Activated B cell treated with CpG ODN at 0.5 μM for 24 hours (primary cell): ENCODE results near the gene VDR. TPM values are rescaled to one million over a fixed set of nuclear protein-coding genes. Genes with fewer than 3 reads are reported as not detected.

Experiments used
- ATAC-seq: fragments of 200-7000 bp; cut with Tn5 transposase; one replicate; pipeline ENCODE4 v1.10.0; 2021; ENCODE audit warnings: low read depth, mild to moderate bottlenecking, moderate library complexity
- CTCF ChIA-PET: fragments of 350-600 bp; sonication (Branson Sonifier 250); formaldehyde crosslinking; loops from one replicate; lab custom pipeline; 2021; ENCODE audit warnings: antibody characterized with exemption; lab: Charles Lee
- POLR2A ChIA-PET: fragments of 350-600 bp; sonication (Branson Sonifier 250); formaldehyde crosslinking; loops from one replicate; lab custom pipeline; 2021; ENCODE audit warnings: antibody characterized with exemption; lab: Charles Lee
- DNase-seq: peaks from one replicate; pipeline ENCODE4 v3.0.0; 2022
- H3K27ac Mint-ChIP-seq: one replicate; pipeline ENCODE4 v1.8.0; 2020; ENCODE audit warnings: mixed read lengths
- H3K27me3 Mint-ChIP-seq: one replicate; pipeline ENCODE4 v1.8.0; 2021; ENCODE audit warnings: mixed read lengths
- H3K36me3 Mint-ChIP-seq: one replicate; pipeline ENCODE4 v1.8.0; 2021; ENCODE audit warnings: low read depth, mixed read lengths
- H3K4me1 Mint-ChIP-seq: one replicate; pipeline ENCODE4 v1.8.0; 2021; ENCODE audit warnings: mixed read lengths
- H3K4me3 Mint-ChIP-seq: one replicate; pipeline ENCODE4 v1.8.0; 2020; ENCODE audit warnings: mild to moderate bottlenecking, mixed read lengths
- H3K9me3 Mint-ChIP-seq: one replicate; pipeline ENCODE4 v1.8.0; 2020; ENCODE audit warnings: mixed read lengths
- CTCF ChIP-seq: fragments of 200-600 bp; IDR thresholded peaks from one replicate; pipeline ENCODE4 v1.8.0; 2022; ENCODE audit warnings: antibody characterized with exemption, mild to moderate bottlenecking
- intact Hi-C: fragments of 100-400 bp; cut with micrococcal nuclease; formaldehyde crosslinking; loops from one replicate; pipeline ENCODE4 v1.15.1; 2024
- total RNA-seq: library from RNA; stranded (reverse); gene quantifications from 2 replicates; pipeline ENCODE4 v1.2.3, GENCODE V29; 2022

Gene VDR
- total RNA-seq, 1 donor from 2014 or later = 0.86 TPM

- Mint-ChIP-seq H3K36me3 (no peaks in the 10 kb centered on the region), H3K4me1 (no peaks in the 10 kb centered on the region), H3K27me3 (peaks cover 10% of the 10 kb centered on the region), H3K9me3 (no peaks in the 10 kb centered on the region), H3K4me3 (no peak overlapping the region), H3K27ac (no peak overlapping the region)
- ATAC-seq (no peak), DNase-seq (no peak)
- ChIA-PET CTCF (interaction anchor here (0.8 kb wide), 1 partner anchor 680 kb away, joined by 3 read pairs; no protein-coding TSS in a partner anchor), POLR2A (no interaction called here)
- TF ChIP-seq CTCF = no peak
- intact Hi-C loops = no loop called here
Observed at GRCh38 chr12:47939009-47939601, 34.3 kb upstream of the VDR start.

DNA sequence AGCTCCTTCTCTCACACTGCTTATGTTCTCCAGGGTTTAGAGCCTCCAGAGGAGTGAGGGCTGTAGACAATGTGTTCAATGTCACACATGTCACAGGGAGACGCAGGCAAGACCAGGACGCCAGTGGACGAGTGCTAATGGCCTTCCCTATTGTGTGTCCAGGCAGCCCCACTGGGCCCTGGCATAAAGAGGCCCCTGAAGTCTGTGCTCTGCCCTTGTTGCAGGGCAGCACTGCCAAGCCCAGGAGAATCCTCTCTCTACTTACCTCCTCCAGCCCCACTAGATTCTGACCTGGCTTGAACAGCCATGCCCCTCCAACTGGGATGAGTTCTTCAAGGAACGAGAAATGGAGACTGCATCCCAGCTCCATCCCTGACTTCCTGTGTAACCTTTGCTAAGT lies 33.8 kb upstream of the VDR start:
- no peak for TF ChIP-seq CTCF
- CTCF ChIA-PET = interaction anchor here (0.8 kb wide), 1 partner anchor 681 kb away, joined by 3 read pairs; no protein-coding TSS in a partner anchor
- Mint-ChIP-seq H3K4me1 (no peaks in the 10 kb centered on the region), H3K27me3 (peaks cover 10% of the 10 kb centered on the region), H3K27ac (no peak overlapping the region), H3K36me3 (no peaks in the 10 kb centered on the region), H3K4me3 (no peak overlapping the region), H3K9me3 (no peaks in the 10 kb centered on the region)
- no peak for ATAC-seq
- POLR2A ChIA-PET = no interaction called here
- intact Hi-C loops = no loop called here
- no peak for DNase-seq

DNA sequence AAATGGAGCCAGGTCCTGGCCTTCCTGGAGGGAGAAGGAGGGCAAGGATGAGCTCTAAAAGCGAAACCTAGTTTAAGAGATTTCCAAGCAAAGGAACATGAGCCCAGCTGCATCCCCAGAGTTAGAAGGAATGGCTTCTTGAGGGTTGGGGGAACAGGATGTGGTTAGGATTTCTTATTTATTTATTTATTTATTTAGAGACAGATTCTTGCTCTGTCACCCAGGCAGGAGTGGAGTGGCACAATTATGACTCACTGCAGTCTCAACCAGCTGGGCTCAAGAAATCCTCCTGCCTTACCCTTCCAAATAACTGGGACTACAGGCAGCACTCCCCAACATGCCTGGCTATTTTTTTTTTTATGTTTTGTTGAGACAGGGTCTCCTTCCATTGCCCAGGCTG lies 33.3 kb upstream of the VDR start:
- ATAC-seq (no peak), DNase-seq (no peak)
- no peaks in the 10 kb centered on the region for H3K9me3 Mint-ChIP-seq
- no peak overlapping the region for H3K4me3 Mint-ChIP-seq
- H3K27me3 Mint-ChIP-seq = peaks cover 12% of the 10 kb centered on the region
- intact Hi-C loops = no loop called here
- ChIA-PET CTCF (no interaction called here), POLR2A (no interaction called here)
- H3K27ac Mint-ChIP-seq = no peak overlapping the region
- H3K4me1 Mint-ChIP-seq = no peaks in the 10 kb centered on the region
- TF ChIP-seq CTCF = no peak
- no peaks in the 10 kb centered on the region for H3K36me3 Mint-ChIP-seq

DNA sequence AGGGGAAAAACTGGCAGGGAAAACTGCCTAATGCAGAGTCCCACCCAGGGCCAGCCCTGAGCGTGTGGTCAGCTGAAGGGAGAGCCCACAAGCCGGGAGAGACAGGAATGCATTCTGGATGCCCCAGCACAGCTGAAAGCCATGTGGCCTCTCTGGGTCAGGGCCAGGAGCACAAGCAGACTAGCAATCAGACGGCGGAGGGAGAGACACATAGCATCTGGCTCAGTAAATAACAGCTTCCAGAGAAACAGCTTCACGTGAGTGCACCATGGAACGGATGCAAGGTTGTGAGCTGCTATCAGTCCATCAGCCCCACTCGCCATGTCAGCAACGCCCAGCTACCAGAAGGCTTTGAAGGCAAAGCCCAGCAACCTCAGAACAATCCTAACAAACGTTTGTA lies 30.4 kb upstream of the VDR start:
- peaks cover 10% of the 10 kb centered on the region for H3K27me3 Mint-ChIP-seq
- ATAC-seq = no peak
- no peaks in the 10 kb centered on the region for H3K36me3 Mint-ChIP-seq
- no peaks in the 10 kb centered on the region for H3K9me3 Mint-ChIP-seq
- POLR2A ChIA-PET = no interaction called here
- TF ChIP-seq CTCF = no peak
- DNase-seq = no peak
- CTCF ChIA-PET = no interaction called here
- H3K4me3 Mint-ChIP-seq = no peak overlapping the region
- no peak overlapping the region for H3K27ac Mint-ChIP-seq
- no peaks in the 10 kb centered on the region for H3K4me1 Mint-ChIP-seq
- intact Hi-C loops = no loop called here

DNA sequence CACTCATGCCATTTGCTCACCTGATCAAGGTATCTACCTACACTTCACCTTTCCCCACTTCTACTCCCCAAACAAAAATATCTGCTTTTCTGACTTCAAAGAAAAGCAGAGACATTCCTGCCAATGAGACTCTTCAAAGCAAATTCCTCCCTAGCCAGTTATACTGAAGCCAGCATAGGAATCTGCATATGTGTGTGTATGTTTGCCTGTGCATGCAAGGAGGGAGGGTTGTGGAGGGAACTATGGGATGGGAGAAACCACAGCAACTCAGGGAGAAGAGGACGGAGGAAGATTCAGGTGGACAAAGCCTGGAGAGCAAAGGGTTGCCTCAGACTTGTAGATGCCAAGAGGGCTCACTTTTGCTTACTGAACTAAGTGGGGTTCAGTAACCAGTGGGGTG lies 26.4 kb upstream of the VDR start:
- ChIA-PET POLR2A (no interaction called here), CTCF (no interaction called here)
- no peak for ATAC-seq
- Mint-ChIP-seq H3K27me3 (peaks cover 13% of the 10 kb centered on the region), H3K27ac (no peak overlapping the region), H3K9me3 (no peaks in the 10 kb centered on the region), H3K4me1 (no peaks in the 10 kb centered on the region), H3K36me3 (no peaks in the 10 kb centered on the region), H3K4me3 (no peak overlapping the region)
- intact Hi-C loops = no loop called here
- DNase-seq = no peak
- TF ChIP-seq CTCF = no peak
